ENCODE measurements around the gene CCDC172.

The CCDC172 gene

GRCh38 chr10:116324227-116324950, at the start of gene CCDC172:
Gene CCDC172 (plus strand): TSS chr10:116324448. CDS start chr10:116325012, 564 bp downstream.
- no peak for DNase-seq (ENCODE audit: low read depth, low spot score)

- DNase-seq (ENCODE audit: low read depth, low spot score), result no peak
Measured at GRCh38 chr10:116276981-116277380, 47.3 kb upstream of the CCDC172 start.

- DNase-seq (ENCODE audit: low read depth, low spot score), result no peak
Measured at GRCh38 chr10:116278846-116279245, 45.4 kb upstream of the CCDC172 start.

GRCh38 chr10:116281775-116282174, 42.5 kb upstream of the CCDC172 start:
- no peak for DNase-seq (ENCODE audit: low read depth, low spot score)

GRCh38 chr10:116286626-116287200, 37.5 kb upstream of the CCDC172 start:
- no peak for DNase-seq (ENCODE audit: low read depth, low spot score)

GRCh38 chr10:116287906-116288501, 36.2 kb upstream of the CCDC172 start:
- DNase-seq (ENCODE audit: low read depth, low spot score), result no peak

- DNase-seq (ENCODE audit: low read depth, low spot score), result no peak
Measured at GRCh38 chr10:116289652-116290051, 34.6 kb upstream of the CCDC172 start.

GRCh38 chr10:116292493-116292892, 31.8 kb upstream of the CCDC172 start:
- no peak for DNase-seq (ENCODE audit: low read depth, low spot score)

- DNase-seq (ENCODE audit: low read depth, low spot score), result no peak
Measured at GRCh38 chr10:116296291-116296721, 27.9 kb upstream of the CCDC172 start.

- DNase-seq (ENCODE audit: low read depth, low spot score), result no peak
Measured at GRCh38 chr10:116298586-116298985, 25.7 kb upstream of the CCDC172 start.

GRCh38 chr10:116300542-116300941, 23.7 kb upstream of the CCDC172 start:
- DNase-seq (ENCODE audit: low read depth, low spot score), result no peak

GRCh38 chr10:116304923-116305322, 19.3 kb upstream of the CCDC172 start:
- DNase-seq (ENCODE audit: low read depth, low spot score), result no peak

GRCh38 chr10:116306847-116307246, 17.4 kb upstream of the CCDC172 start:
- no peak for DNase-seq (ENCODE audit: low read depth, low spot score)

- no peak for DNase-seq (ENCODE audit: low read depth, low spot score)
Measured at GRCh38 chr10:116307455-116307854, 16.8 kb upstream of the CCDC172 start.

GRCh38 chr10:116311016-116311415, 13.2 kb upstream of the CCDC172 start:
- DNase-seq (ENCODE audit: low read depth, low spot score), result no peak

GRCh38 chr10:116311706-116312490, 12.3 kb upstream of the CCDC172 start:
- no peak for DNase-seq (ENCODE audit: low read depth, low spot score)

- DNase-seq (ENCODE audit: low read depth, low spot score), result no peak
Measured at GRCh38 chr10:116312548-116312947, 11.7 kb upstream of the CCDC172 start.

- no peak for DNase-seq (ENCODE audit: low read depth, low spot score)
Measured at GRCh38 chr10:116316503-116316902, 7.7 kb upstream of the CCDC172 start.

- no peak for DNase-seq (ENCODE audit: low read depth, low spot score)
Measured at GRCh38 chr10:116324951-116325635, 845 bp downstream of the CCDC172 start.

GRCh38 chr10:116325987-116326386, 1.7 kb downstream of the CCDC172 start:
- DNase-seq (ENCODE audit: low read depth, low spot score), result no peak

- no peak for DNase-seq (ENCODE audit: low read depth, low spot score)
Measured at GRCh38 chr10:116329153-116329552, 4.9 kb downstream of the CCDC172 start.

- DNase-seq (ENCODE audit: low read depth, low spot score), result no peak
Measured at GRCh38 chr10:116331815-116332214, 7.6 kb downstream of the CCDC172 start.

Measured in brain pericyte (primary cell).